Keratinocyte (primary cell): ENCODE results near the gene ATP2B1. TPM values are rescaled to one million over a fixed set of nuclear protein-coding genes. Genes with fewer than 3 reads are reported as not detected.

ENCODE experiments used
- DNase-seq: peaks from one replicate; pipeline ENCODE4 v3.0.0-alpha.2; 2011; ENCODE audit warnings: low read depth, missing footprints, low spot score
- FAIRE-seq: peaks from 2 replicates; lab custom pipeline; 2011; peaks lifted over from hg19 to GRCh38; lab: Jason Lieb, UNC
- H2AFZ ChIP-seq: 2 replicates; pipeline ENCODE4 v1.6.0; 2012; ENCODE audit warnings: low read length, control low read depth, inconsistent platforms; ENCODE audit not compliant: control insufficient read depth
- H3K27ac ChIP-seq: 2 replicates; pipeline ENCODE4 v1.5.1; 2011; ENCODE audit warnings: low read length; ENCODE audit not compliant: control insufficient read depth, insufficient read depth
- H3K27me3 ChIP-seq: 3 replicates; pipeline ENCODE4 v1.6.0; 2011; ENCODE audit warnings: low read length; ENCODE audit not compliant: control insufficient read depth, insufficient read depth; ENCODE audit errors: extremely low read depth
- H3K36me3 ChIP-seq, 2 experiments: 2 replicates in 1 of 2; 3 replicates in 1 of 2; pipeline ENCODE4 v1.5.1; 2011; ENCODE audit warnings: low read length in 2 of 2, mild to moderate bottlenecking in 1 of 2; ENCODE audit not compliant: control insufficient read depth in 2 of 2, insufficient read depth in 2 of 2; ENCODE audit errors: extremely low read depth in 1 of 2
- H3K4me1 ChIP-seq: 3 replicates; pipeline ENCODE4 v1.5.1; 2011; ENCODE audit warnings: low read length; ENCODE audit not compliant: control insufficient read depth, insufficient read depth; ENCODE audit errors: extremely low read depth
- H3K4me2 ChIP-seq: 3 replicates; pipeline ENCODE4 v1.6.0; 2011; ENCODE audit warnings: low read depth, low read length; ENCODE audit not compliant: control insufficient read depth, insufficient read depth; ENCODE audit errors: extremely low read depth
- H3K4me3 ChIP-seq, 3 experiments: fragments of 200-600 bp in 1 of 3; sonication (generic) in 1 of 3; 2 replicates in 2 of 3; 3 replicates in 1 of 3; pipeline ENCODE4 v1.5.1; 2011 to 2016; ENCODE audit warnings: low read length in 3 of 3, mild to moderate bottlenecking in 3 of 3, control low read depth in 2 of 3, inconsistent platforms in 1 of 3, low read depth in 1 of 3, mixed read lengths in 1 of 3, mixed run types in 1 of 3, moderate library complexity in 1 of 3; ENCODE audit not compliant: control insufficient read depth in 2 of 3, insufficient read depth in 2 of 3; ENCODE audit errors: extremely low read depth in 1 of 3
- H3K79me2 ChIP-seq: 2 replicates; pipeline ENCODE4 v1.6.0; 2012; ENCODE audit warnings: low read length; ENCODE audit not compliant: control insufficient read depth, insufficient read depth
- H3K9ac ChIP-seq: 3 replicates; pipeline ENCODE4 v1.6.0; 2011; ENCODE audit warnings: low read length; ENCODE audit not compliant: control insufficient read depth, insufficient read depth; ENCODE audit errors: extremely low read depth
- H3K9me1 ChIP-seq: 3 replicates; pipeline ENCODE4 v1.6.0; 2011; ENCODE audit warnings: low read length; ENCODE audit not compliant: control insufficient read depth, insufficient read depth; ENCODE audit errors: extremely low read depth
- H3K9me3 ChIP-seq: 2 replicates; pipeline ENCODE4 v1.5.1; 2012; ENCODE audit warnings: low read depth, low read length; ENCODE audit not compliant: control insufficient read depth
- H4K20me1 ChIP-seq: 3 replicates; pipeline ENCODE4 v1.6.0; 2011; ENCODE audit warnings: low read length; ENCODE audit not compliant: control insufficient read depth, insufficient read depth; ENCODE audit errors: extremely low read depth
- CTCF ChIP-seq, 3 experiments: IDR thresholded peaks in 1 of 3; conservative IDR thresholded peaks in 1 of 3; optimal IDR thresholded peaks in 1 of 3; 2 replicates in 2 of 3; 3 replicates in 1 of 3; pipeline versions ENCODE3 to v1.5.1; 2011; ENCODE audit warnings: low read length in 3 of 3, mild to moderate bottlenecking in 3 of 3, moderate library complexity in 2 of 3, control low read depth in 1 of 3, inconsistent platforms in 1 of 3; ENCODE audit not compliant: insufficient read depth in 2 of 3; ENCODE audit errors: extremely low read depth in 1 of 3
- EZH2 ChIP-seq: IDR thresholded peaks from one replicate; pipeline ENCODE4 v1.6.1; 2012; ENCODE audit warnings: inconsistent platforms, mild to moderate bottlenecking, low read length, moderate library complexity
- dilution Hi-C: fragments of 300-500 bp; cut with MboI; formaldehyde crosslinking; loops from one replicate; pipeline ENCODE4 v1.7.0; 2020; ENCODE audit warnings: low sequenced_read_pairs; ENCODE audit not compliant: extremely low pct_ligation_motif_present
- polyA plus RNA-seq, 5 experiments: library from polyadenylated mRNA; depleted of rRNA in 3 of 5; stranded (reverse) in 3 of 5; stranded (forward) in 1 of 5; unstranded in 1 of 5; fragments of >200 nt; gene quantifications; 1 replicate in 1 of 5; 2 replicates in 3 of 5; 3 replicates in 1 of 5; pipeline versions ENCODE4 v1.2.1 to v1.2.3, GENCODE V29; 2011 to 2012; ENCODE audit warnings: missing spikeins in 2 of 5, low read depth in 1 of 5, low replicate concordance in 1 of 5

The ATP2B1 gene
- polyA plus RNA-seq, 1 donor (not counting 4 experiments of a cell fraction or from before 2014, with no cell fraction given), result 24.6 TPM

- Histone ChIP-seq H3K4me3 (no peak overlapping the region), H2AFZ (no peak overlapping the region), H3K9ac (no peak overlapping the region), H3K4me1 (peaks cover 5% of the 10 kb centered on the region), H3K9me1 (no peaks in the 10 kb centered on the region), H3K79me2 (no peaks in the 10 kb centered on the region), H3K27ac (no peak overlapping the region), H3K36me3 (no peaks in the 10 kb centered on the region), H3K27me3 (no peaks in the 10 kb centered on the region), H3K4me2 (no peak overlapping the region), H3K9me3 (no peaks in the 10 kb centered on the region), H4K20me1 (no peaks in the 10 kb centered on the region)
- no peak for TF ChIP-seq EZH2
- TF ChIP-seq CTCF (optimal IDR thresholded peaks at IDR 0.05 in 1 of 3, IDR thresholded peaks at IDR 0.05 in 1 of 3, conservative IDR thresholded peaks at IDR 0.05 in 1 of 3; ENCODE audit: extremely low read depth in 1 of 3, insufficient read depth in 2 of 3, low read length in 3 of 3), result no peak
- DNase-seq (no peak), FAIRE-seq (no peak)
- dilution Hi-C loops, result no loop called here
These were observed 133.9 kb downstream of the ATP2B1 start for GRCh38 chr12:89574736-89575208.

- Histone ChIP-seq H3K9me1 (no peaks in the 10 kb centered on the region), H2AFZ (no peak overlapping the region), H3K79me2 (no peaks in the 10 kb centered on the region), H3K4me3 (no peak overlapping the region), H4K20me1 (no peaks in the 10 kb centered on the region), H3K4me1 (peaks cover 7% of the 10 kb centered on the region), H3K9ac (no peak overlapping the region), H3K36me3 (no peaks in the 10 kb centered on the region), H3K27me3 (no peaks in the 10 kb centered on the region), H3K4me2 (no peak overlapping the region), H3K9me3 (no peaks in the 10 kb centered on the region), H3K27ac (no peak overlapping the region)
- TF ChIP-seq EZH2, result no peak
- TF ChIP-seq CTCF (optimal IDR thresholded peaks at IDR 0.05 in 1 of 3, IDR thresholded peaks at IDR 0.05 in 1 of 3, conservative IDR thresholded peaks at IDR 0.05 in 1 of 3; ENCODE audit: extremely low read depth in 1 of 3, insufficient read depth in 2 of 3, low read length in 3 of 3), result no peak
- DNase-seq (no peak), FAIRE-seq (no peak)
- dilution Hi-C loops, result no loop called here
These were observed 135.4 kb downstream of the ATP2B1 start for GRCh38 chr12:89573051-89573810.
